SU-DHL-6 (cell line): ENCODE results near the gene SPATA7.
"Not testable (repeated sequence)": the region's sequence is repeated elsewhere in the genome, so short reads cannot be mapped to it uniquely, and the experiment has no call there.

Experiments
- H2AFZ ChIP-seq: fragments of 200-600 bp; sonication (generic); 2 replicates; pipeline ENCODE4 v1.6.1; 2014; ENCODE audit warnings: low read depth, mild to moderate bottlenecking, moderate library complexity, mixed read lengths, antibody characterized with exemption, low read length; ENCODE audit not compliant: severe bottlenecking
- H3F3A ChIP-seq: fragments of 200-600 bp; shearing (Covaris generic); 2 replicates; pipeline ENCODE4 v1.6.0; 2016; ENCODE audit warnings: antibody characterized with exemption, mild to moderate bottlenecking; ENCODE audit not compliant: insufficient read depth
- H3K27ac ChIP-seq: fragments of 200-600 bp; sonication (generic); 2 replicates; pipeline ENCODE4 v1.5.1; 2016; ENCODE audit warnings: low read depth, mild to moderate bottlenecking, low read length, moderate library complexity, mixed read lengths
- H3K27me3 ChIP-seq: fragments of 200-600 bp; sonication (generic), shearing (Covaris generic); 2 replicates; pipeline ENCODE4 v1.6.0; 2014; ENCODE audit warnings: mild to moderate bottlenecking, low read length
- H3K36me3 ChIP-seq: fragments of 200-600 bp; sonication (generic); 2 replicates; pipeline ENCODE4 v1.6.1; 2014; ENCODE audit warnings: mild to moderate bottlenecking, low read length, mixed read lengths
- H3K4me2 ChIP-seq: fragments of 300-600, 200-600 bp; shearing (Covaris generic), sonication (generic); 2 replicates; pipeline ENCODE4 v1.6.0; 2014; ENCODE audit warnings: low read length, low read depth, mild to moderate bottlenecking; ENCODE audit not compliant: poor library complexity, severe bottlenecking
- H3K4me3 ChIP-seq: fragments of 200-600 bp; sonication (generic); 2 replicates; pipeline ENCODE4 v1.5.1; 2014; ENCODE audit warnings: antibody characterized with exemption, low read length, mild to moderate bottlenecking, mixed read lengths; ENCODE audit not compliant: insufficient read depth, poor library complexity, severe bottlenecking
- H3K79me2 ChIP-seq: fragments of 200-600 bp; sonication (generic); 2 replicates; pipeline ENCODE4 v1.6.1; 2014; ENCODE audit warnings: mild to moderate bottlenecking, low read length, moderate library complexity; ENCODE audit not compliant: insufficient read depth
- H3K9ac ChIP-seq: fragments of 200-600 bp; sonication (generic); 2 replicates; pipeline ENCODE4 v1.7.0; 2014; ENCODE audit warnings: mild to moderate bottlenecking, low read length
- H3K9me2 ChIP-seq: fragments of 200-600 bp; sonication (generic); replicated peaks from 2 replicates; pipeline ENCODE4 v1.6.1; 2014; ENCODE audit warnings: low read length; ENCODE audit not compliant: insufficient read depth
- H3K9me3 ChIP-seq: fragments of 200-600 bp; sonication (generic); 2 replicates; pipeline ENCODE4 v1.6.1; 2014; ENCODE audit warnings: low read length, mixed read lengths; ENCODE audit not compliant: insufficient read depth
- H4K20me1 ChIP-seq: fragments of 200-600 bp; sonication (generic); 2 replicates; pipeline ENCODE4 v1.6.1; 2014; ENCODE audit warnings: low read depth, mild to moderate bottlenecking, antibody characterized with exemption, low read length, moderate library complexity, mixed read lengths
- CTCF ChIP-seq: fragments of 200-600 bp; sonication (generic); IDR thresholded peaks from one replicate; pipeline ENCODE4 v1.5.1; 2017; ENCODE audit warnings: antibody characterized with exemption, mild to moderate bottlenecking, low read length, moderate library complexity; ENCODE audit not compliant: insufficient read depth, poor library complexity, severe bottlenecking
- EZH2phosphoT487 ChIP-seq: fragments of 200-600 bp; sonication (generic), shearing (Covaris generic); conservative IDR thresholded peaks from 2 replicates; pipeline ENCODE4 v1.6.1; 2018; ENCODE audit warnings: mild to moderate bottlenecking, antibody characterized with exemption, low read length, moderate library complexity, mixed read lengths

SPATA7 gene

GRCh38 chr14:88380405-88380804, 5.1 kb upstream of the SPATA7 start:
- H3K4me2 ChIP-seq: no peak overlapping the region
- TF ChIP-seq EZH2phosphoT487 (no peak), CTCF (no peak)
- H2AFZ ChIP-seq: no peak overlapping the region
- no peak overlapping the region for H3K27ac ChIP-seq
- no peaks in the 10 kb centered on the region for H3K27me3 ChIP-seq
- H4K20me1 ChIP-seq: no peaks in the 10 kb centered on the region
- H3K79me2 ChIP-seq: no peaks in the 10 kb centered on the region
- H3K4me3 ChIP-seq: no peak overlapping the region
- no peaks in the 10 kb centered on the region for H3F3A ChIP-seq
- H3K9ac ChIP-seq: no peak overlapping the region
- no peaks in the 10 kb centered on the region for H3K36me3 ChIP-seq
- H3K9me3 ChIP-seq: no peaks in the 10 kb centered on the region
- no peaks in the 10 kb centered on the region for H3K9me2 ChIP-seq

GRCh38 chr14:88381634-88382033, 3.8 kb upstream of the SPATA7 start:
- not testable (repeated sequence) for H3K79me2 ChIP-seq, H3F3A ChIP-seq, H3K27ac ChIP-seq, H2AFZ ChIP-seq, H4K20me1 ChIP-seq, H3K4me3 ChIP-seq, H3K27me3 ChIP-seq, H3K4me2 ChIP-seq, H3K36me3 ChIP-seq, H3K9me3 ChIP-seq, H3K9me2 ChIP-seq, H3K9ac ChIP-seq

DNA sequence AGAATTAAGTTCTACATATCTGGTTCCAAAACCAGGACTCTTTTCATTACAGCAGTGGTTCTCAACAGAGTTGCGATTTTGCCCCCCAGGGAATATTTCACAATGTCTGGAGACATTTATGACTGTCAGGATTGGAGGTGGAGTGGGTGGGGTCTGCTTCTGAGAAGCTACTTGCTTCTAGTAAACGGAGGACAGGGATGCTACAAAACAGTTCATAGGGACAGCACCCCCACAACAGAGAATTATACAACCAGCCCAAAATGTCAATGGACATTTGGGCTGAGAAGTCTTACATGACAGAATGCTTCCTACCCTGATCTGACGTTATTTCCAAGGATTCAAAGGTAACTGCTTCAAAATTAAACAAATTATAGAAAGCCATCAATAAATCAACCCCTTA, 739 bp upstream of the SPATA7 start:
- TF ChIP-seq EZH2phosphoT487 (no peak), CTCF (no peak)
- Histone ChIP-seq H3K4me3 (peak overlapping the region; percentile 86), H3K27ac (no peak overlapping the region), H3K9me2 (no peaks in the 10 kb centered on the region), H3K36me3 (no peaks in the 10 kb centered on the region), H2AFZ (peak overlapping the region; percentile 82), H3K9ac (peak overlapping the region; percentile 77), H3K27me3 (no peaks in the 10 kb centered on the region), H3K79me2 (no peaks in the 10 kb centered on the region), H3K4me2 (peak overlapping the region; percentile 88), H3K9me3 (no peaks in the 10 kb centered on the region), H4K20me1 (no peaks in the 10 kb centered on the region), H3F3A (no peaks in the 10 kb centered on the region)

- H3K27ac ChIP-seq: no peak overlapping the region
- H2AFZ ChIP-seq: peak overlapping the region; percentile 82
- H3K27me3 ChIP-seq: no peaks in the 10 kb centered on the region
These were observed 868 bp downstream of the SPATA7 start for GRCh38 chr14:88386256-88386794.

More at GRCh38 chr14:88386256-88386794, 868 bp downstream of the SPATA7 start:
- Histone ChIP-seq H3K9me3 (no peaks in the 10 kb centered on the region), H3K36me3 (no peaks in the 10 kb centered on the region), H4K20me1 (no peaks in the 10 kb centered on the region), H3K4me2 (peak overlapping the region; percentile 88), H3K9me2 (no peaks in the 10 kb centered on the region), H3F3A (no peaks in the 10 kb centered on the region), H3K79me2 (no peaks in the 10 kb centered on the region), H3K9ac (peak overlapping the region; percentile 77), H3K4me3 (peak overlapping the region; percentile 86)
- no peak for TF ChIP-seq EZH2phosphoT487
- no peak for TF ChIP-seq CTCF
